HG03575 (cell line): ENCODE results near the gene CPSF7.
"Not testable (repeated sequence)": the region's sequence is repeated elsewhere in the genome, so short reads cannot be mapped to it uniquely, and the experiment has no call there.

Source experiments
- ATAC-seq: cut with Tn5 transposase; IDR thresholded peaks from one replicate; pipeline ENCODE4 v1.9.1; 2021; ENCODE audit not compliant: unreplicated experiment, insufficient number of reproducible peaks, low FRiP score; ENCODE audit errors: extremely low read depth

CPSF7 gene

GRCh38 chr11:61446211-61446651 lies 16.5 kb upstream of the CPSF7 start:
- no peak for ATAC-seq

GRCh38 chr11:61445516-61445915 lies 15.7 kb upstream of the CPSF7 start:
- no peak for ATAC-seq

GRCh38 chr11:61442616-61443015 lies 12.8 kb upstream of the CPSF7 start:
- no peak for ATAC-seq

- no peak for ATAC-seq
Observed at GRCh38 chr11:61439615-61440014, 9.8 kb upstream of the CPSF7 start.

GRCh38 chr11:61437496-61437895 lies 7.7 kb upstream of the CPSF7 start:
- ATAC-seq, result no peak

- ATAC-seq, result not testable (repeated sequence)
Observed at GRCh38 chr11:61430839-61431238, 1.1 kb upstream of the CPSF7 start.

GRCh38 chr11:61429346-61429690 lies 457 bp downstream of the CPSF7 start:
- ATAC-seq, result no peak

- no peak for ATAC-seq
Observed at GRCh38 chr11:61425367-61426131, 4.2 kb downstream of the CPSF7 start.

GRCh38 chr11:61422226-61422625 lies 7.5 kb downstream of the CPSF7 start:
- no peak for ATAC-seq

- ATAC-seq, result no peak
Observed at GRCh38 chr11:61418136-61418535, 11.6 kb downstream of the CPSF7 start.

- ATAC-seq, result no peak
Observed at GRCh38 chr11:61417670-61418069, 12.1 kb downstream of the CPSF7 start.

- no peak for ATAC-seq
Observed at GRCh38 chr11:61416941-61417340, 12.8 kb downstream of the CPSF7 start.

GRCh38 chr11:61415381-61415780 lies 14.4 kb downstream of the CPSF7 start:
- no peak for ATAC-seq

- ATAC-seq, result no peak
Observed at GRCh38 chr11:61414547-61414946, 15.2 kb downstream of the CPSF7 start.

- no peak for ATAC-seq
Observed at GRCh38 chr11:61413496-61413895, 16.3 kb downstream of the CPSF7 start.

- no peak for ATAC-seq
Observed at GRCh38 chr11:61411589-61411988, 18.2 kb downstream of the CPSF7 start.

GRCh38 chr11:61406991-61407728 lies 22.6 kb downstream of the CPSF7 start:
- no peak for ATAC-seq

GRCh38 chr11:61406067-61406466 lies 23.7 kb downstream of the CPSF7 start:
- ATAC-seq, result no peak

- no peak for ATAC-seq
Observed at GRCh38 chr11:61404641-61405040, 25.1 kb downstream of the CPSF7 start.

GRCh38 chr11:61404103-61404502 lies 25.7 kb downstream of the CPSF7 start:
- ATAC-seq, result no peak
